OCI-LY1 (cell line): Measurements from ENCODE around the gene MKX.

Experiments
- H2AFZ ChIP-seq: fragments of 200-600 bp; sonication (generic), shearing (Covaris generic); 2 replicates; pipeline ENCODE4 v1.6.0; 2014; ENCODE audit warnings: antibody characterized with exemption, mild to moderate bottlenecking, low read length
- H3F3A ChIP-seq: fragments of 200-600 bp; sonication (generic), shearing (Covaris generic); 2 replicates; pipeline ENCODE4 v1.6.0; 2014; ENCODE audit warnings: mild to moderate bottlenecking, antibody characterized with exemption, low read length, moderate library complexity; ENCODE audit not compliant: insufficient read depth
- H3K27ac ChIP-seq: fragments of 200-600 bp; sonication (generic); 2 replicates; pipeline ENCODE4 v1.5.1; 2014; ENCODE audit warnings: low read length, mixed run types, mild to moderate bottlenecking, low read depth; ENCODE audit not compliant: poor library complexity, severe bottlenecking
- H3K27me3 ChIP-seq: fragments of 200-600 bp; sonication (generic); 2 replicates; pipeline ENCODE4 v1.6.0; 2014; ENCODE audit warnings: antibody characterized with exemption, mild to moderate bottlenecking, low read length, moderate library complexity; ENCODE audit not compliant: insufficient read depth
- H3K36me3 ChIP-seq: fragments of 200-600 bp; sonication (generic); 2 replicates; pipeline ENCODE4 v1.6.1; 2014; ENCODE audit warnings: mild to moderate bottlenecking, antibody characterized with exemption, low read length, moderate library complexity, mixed read lengths; ENCODE audit not compliant: insufficient read depth
- H3K4me1 ChIP-seq: fragments of 200-600 bp; sonication (generic); 2 replicates; pipeline ENCODE4 v1.5.1; 2014; ENCODE audit warnings: mild to moderate bottlenecking, low read length, moderate library complexity; ENCODE audit not compliant: insufficient read depth, severe bottlenecking
- H3K4me2 ChIP-seq: fragments of 200-600 bp; sonication (generic), shearing (Covaris generic); 2 replicates; pipeline ENCODE4 v1.6.1; 2014; ENCODE audit warnings: low read length
- H3K4me3 ChIP-seq: fragments of 200-600 bp; sonication (generic); 2 replicates; pipeline ENCODE4 v1.5.1; 2014; ENCODE audit warnings: low read length, low read depth, mild to moderate bottlenecking, mixed read lengths; ENCODE audit not compliant: poor library complexity, severe bottlenecking
- H3K79me2 ChIP-seq: fragments of 200-600 bp; shearing (Covaris generic); 2 replicates; pipeline ENCODE4 v1.6.1; 2016; ENCODE audit warnings: mixed run types, low read length, mixed read lengths; ENCODE audit not compliant: insufficient read depth
- H3K9ac ChIP-seq: fragments of 200-600 bp; sonication (generic), shearing (Covaris generic); 2 replicates; pipeline ENCODE4 v1.6.1; 2014; ENCODE audit warnings: mild to moderate bottlenecking, low read length, mixed read lengths
- H3K9me2 ChIP-seq: fragments of 200-600 bp; sonication (generic), shearing (Covaris generic); 2 replicates; pipeline ENCODE4 v1.6.1; 2014; ENCODE audit warnings: low read depth, mild to moderate bottlenecking, low read length, mixed read lengths
- H3K9me3 ChIP-seq: fragments of 200-600 bp; shearing (Covaris generic); 2 replicates; pipeline ENCODE4 v1.6.1; 2014; ENCODE audit warnings: low read length, mixed read lengths
- H4K20me1 ChIP-seq: fragments of 200-600 bp; sonication (generic), shearing (Covaris generic); 2 replicates; pipeline ENCODE4 v1.6.0; 2016; ENCODE audit warnings: mild to moderate bottlenecking, low read length; ENCODE audit not compliant: insufficient read depth
- CTCF ChIP-seq: fragments of 200-600 bp; sonication (generic), shearing (Covaris generic); IDR thresholded peaks from 2 replicates; pipeline ENCODE4 v1.5.1; 2017; ENCODE audit warnings: mild to moderate bottlenecking, antibody characterized with exemption, low read length, moderate library complexity, mixed read lengths
- EZH2 ChIP-seq: fragments of 200-600 bp; sonication (generic), shearing (Covaris generic); IDR thresholded peaks from 2 replicates; pipeline ENCODE4 v1.8.0; 2017; ENCODE audit warnings: borderline replicate concordance, mixed run types, mild to moderate bottlenecking, antibody characterized with exemption, low read length, moderate library complexity, mixed read lengths

MKX gene

DNA sequence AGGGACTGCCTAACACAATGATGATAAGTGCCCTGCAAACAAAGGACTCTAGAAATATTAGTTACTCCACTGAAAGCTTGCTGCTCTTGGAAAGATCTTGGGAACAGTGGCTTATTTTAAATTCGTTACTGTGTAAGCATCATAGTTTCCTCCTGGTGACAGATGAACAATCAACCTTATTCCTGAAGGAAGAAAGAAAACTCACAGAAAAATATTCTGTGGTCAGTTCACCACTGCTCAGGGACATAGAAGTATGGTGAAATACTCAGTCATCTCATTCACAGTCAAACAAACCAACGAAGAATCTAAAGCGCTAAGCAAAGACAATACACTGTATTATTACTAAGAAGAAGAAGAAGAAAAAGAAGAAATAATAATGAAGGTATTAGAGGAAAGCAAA, 27.8 kb downstream of the MKX start:
- Histone ChIP-seq H4K20me1 (no peaks in the 10 kb centered on the region), H3F3A (no peaks in the 10 kb centered on the region), H3K79me2 (no peaks in the 10 kb centered on the region), H3K9me2 (no peaks in the 10 kb centered on the region), H2AFZ (no peak overlapping the region), H3K4me3 (no peak overlapping the region), H3K27me3 (no peaks in the 10 kb centered on the region), H3K4me1 (no peaks in the 10 kb centered on the region), H3K36me3 (no peaks in the 10 kb centered on the region), H3K27ac (no peak overlapping the region), H3K9me3 (no peaks in the 10 kb centered on the region), H3K4me2 (no peak overlapping the region), H3K9ac (no peak overlapping the region)
- TF ChIP-seq EZH2 (no peak), CTCF (no peak)

DNA sequence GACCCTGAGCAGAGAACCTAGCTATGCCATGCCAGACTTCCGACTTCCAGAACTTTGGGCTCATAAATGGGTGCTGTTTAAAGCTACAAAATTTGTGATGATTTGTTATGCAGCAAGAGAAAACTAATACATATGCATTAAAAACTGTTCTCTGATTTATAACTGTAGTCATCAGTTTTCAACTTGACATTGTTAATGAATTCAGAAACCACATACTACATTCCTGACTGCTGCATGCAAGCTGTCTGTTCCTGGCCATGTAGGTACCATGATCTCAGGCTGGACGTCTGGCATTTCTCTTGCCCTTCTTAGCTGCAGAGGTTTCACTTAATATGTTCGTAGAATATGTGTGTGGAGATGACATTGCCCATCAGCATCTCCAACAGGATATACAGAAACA, 28.4 kb downstream of the MKX start:
- Histone ChIP-seq H3K4me3 (no peak overlapping the region), H3K27me3 (no peaks in the 10 kb centered on the region), H3K27ac (no peak overlapping the region), H3K36me3 (no peaks in the 10 kb centered on the region), H3K9me2 (no peaks in the 10 kb centered on the region), H3K79me2 (no peaks in the 10 kb centered on the region), H3F3A (no peaks in the 10 kb centered on the region), H3K9ac (no peak overlapping the region), H4K20me1 (no peaks in the 10 kb centered on the region), H3K9me3 (no peaks in the 10 kb centered on the region), H3K4me1 (no peaks in the 10 kb centered on the region), H2AFZ (no peak overlapping the region), H3K4me2 (no peak overlapping the region)
- no peak for TF ChIP-seq CTCF
- no peak for TF ChIP-seq EZH2

DNA sequence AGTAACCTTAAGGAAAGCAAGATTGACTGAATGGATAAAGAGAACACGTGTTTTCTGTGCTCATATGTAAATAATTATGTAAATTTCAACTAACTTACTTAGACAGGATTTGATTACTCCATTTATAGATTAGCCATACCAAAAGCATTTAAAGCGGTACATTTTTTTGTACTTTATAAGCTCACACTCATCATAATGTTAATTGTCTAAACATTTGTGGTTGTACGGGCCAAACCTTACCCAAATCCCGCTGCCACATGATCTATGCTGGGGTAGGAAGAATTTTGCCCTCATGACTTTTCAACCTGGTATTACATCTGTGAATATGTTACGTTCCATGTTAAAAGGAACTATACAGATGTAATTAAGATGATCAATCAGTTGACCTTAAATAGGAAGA, 29.1 kb downstream of the MKX start:
- Histone ChIP-seq H3K36me3 (no peaks in the 10 kb centered on the region), H3K27me3 (no peaks in the 10 kb centered on the region), H3K4me2 (no peak overlapping the region), H3K9me2 (no peaks in the 10 kb centered on the region), H3K4me1 (no peaks in the 10 kb centered on the region), H3K27ac (no peak overlapping the region), H3K4me3 (no peak overlapping the region), H3F3A (no peaks in the 10 kb centered on the region), H3K79me2 (no peaks in the 10 kb centered on the region), H3K9me3 (no peaks in the 10 kb centered on the region), H4K20me1 (no peaks in the 10 kb centered on the region), H2AFZ (no peak overlapping the region), H3K9ac (no peak overlapping the region)
- TF ChIP-seq CTCF = no peak
- TF ChIP-seq EZH2 = no peak
